SK-N-SH (cell line): ENCODE data around the gene RNU1-3. TPM values are rescaled to one million over a fixed set of nuclear protein-coding genes. Genes with fewer than 3 reads are reported as not detected.
"Not testable (repeated sequence)": the region's sequence is repeated elsewhere in the genome, so short reads cannot be mapped to it uniquely, and the experiment has no call there.

Experiments
- CTCF ChIA-PET: fragments of 300-600, 350-600 bp; formaldehyde crosslinking; extraction: SDS; loops from one replicate; lab custom pipeline; 2021; lab: Yijun Ruan, JAX
- POLR2A ChIA-PET: fragments of 350-600 bp; sonication (Branson Sonifier 250); formaldehyde crosslinking; extraction: SDS; loops from one replicate; lab custom pipeline; 2020; ENCODE audit warnings: antibody characterized with exemption, inconsistent platforms; lab: Yijun Ruan, JAX
- DNase-seq: peaks from one replicate; pipeline ENCODE4 v3.0.0; 2012
- H2AFZ ChIP-seq: fragments of 200-600 bp; sonication (generic); 2 replicates; pipeline ENCODE4 v1.8.1; 2016; ENCODE audit warnings: antibody characterized with exemption, mild to moderate bottlenecking, low read depth
- H3F3A ChIP-seq: fragments of 200-600 bp; sonication (generic); replicated peaks from 2 replicates; pipeline ENCODE3; 2016; ENCODE audit warnings: antibody characterized with exemption, mild to moderate bottlenecking; ENCODE audit not compliant: insufficient read depth
- H3K27ac ChIP-seq, 2 experiments: fragments of 200-500 bp in 1 of 2; fragments of 200-600 bp in 1 of 2; sonication (Bioruptor generic) in 1 of 2; sonication (generic), shearing (Covaris generic) in 1 of 2; 2 replicates each; pipeline versions ENCODE4 v1.5.1 to v1.6.1; 2014 to 2016; ENCODE audit warnings: low read depth in 2 of 2, inconsistent platforms in 1 of 2, low read length in 1 of 2, mild to moderate bottlenecking in 1 of 2, mixed read lengths in 1 of 2
- H3K27me3 ChIP-seq: fragments of 200-600 bp; sonication (generic), shearing (Covaris generic); 2 replicates; pipeline ENCODE4 v1.6.1; 2016; ENCODE audit warnings: mixed run types; ENCODE audit not compliant: insufficient read depth
- H3K36me3 ChIP-seq, 2 experiments: fragments of 200-500 bp in 1 of 2; fragments of 200-600 bp in 1 of 2; sonication (Bioruptor generic) in 1 of 2; sonication (generic) in 1 of 2; replicated peaks in 1 of 2; 2 replicates each; pipeline versions ENCODE3 to v1.5.1; 2014 to 2016; ENCODE audit warnings: low read length in 1 of 2, mild to moderate bottlenecking in 1 of 2; ENCODE audit not compliant: insufficient read depth in 2 of 2, control insufficient read depth in 1 of 2
- H3K4me1 ChIP-seq, 2 experiments: fragments of 200-500 bp in 1 of 2; fragments of 200-600 bp in 1 of 2; sonication (Bioruptor generic) in 1 of 2; sonication (generic), shearing (Covaris generic) in 1 of 2; 2 replicates each; pipeline versions ENCODE4 v1.5.1 to v1.6.1; 2014 to 2016; ENCODE audit warnings: low read depth in 1 of 2, low read length in 1 of 2, mixed run types in 1 of 2; ENCODE audit not compliant: insufficient read depth in 2 of 2, control insufficient read depth in 1 of 2
- H3K4me2 ChIP-seq: fragments of 200-600 bp; sonication (generic), shearing (Covaris generic); 2 replicates; pipeline ENCODE4 v1.6.1; 2017; ENCODE audit warnings: mixed run types
- H3K4me3 ChIP-seq, 2 experiments: fragments of 200-500 bp in 1 of 2; fragments of 200-600 bp in 1 of 2; sonication (Bioruptor generic) in 1 of 2; sonication (generic), shearing (Covaris generic) in 1 of 2; 2 replicates each; pipeline versions ENCODE4 v1.5.1 to v1.8.1; 2014 to 2016; ENCODE audit warnings: low read depth in 2 of 2, inconsistent platforms in 1 of 2, low read length in 1 of 2, mild to moderate bottlenecking in 1 of 2, mixed read lengths in 1 of 2, moderate library complexity in 1 of 2
- H3K79me2 ChIP-seq: fragments of 200-600 bp; sonication (generic); 2 replicates; pipeline ENCODE4 v1.8.1; 2017; ENCODE audit warnings: mild to moderate bottlenecking; ENCODE audit not compliant: insufficient read depth
- H3K9ac ChIP-seq: fragments of 200-600 bp; sonication (generic); 2 replicates; pipeline ENCODE4 v1.6.1; 2017; ENCODE audit warnings: mixed run types
- H3K9me2 ChIP-seq: fragments of 200-600 bp; sonication (generic); 2 replicates; pipeline ENCODE4 v1.6.1; 2017; ENCODE audit warnings: mixed run types
- H3K9me3 ChIP-seq: fragments of 200-600 bp; sonication (generic); 2 replicates; pipeline ENCODE4 v1.6.1; 2017; ENCODE audit warnings: mixed run types, mild to moderate bottlenecking, moderate library complexity
- H4K20me1 ChIP-seq: fragments of 200-600 bp; sonication (generic); 2 replicates; pipeline ENCODE4 v1.6.1; 2017; ENCODE audit warnings: mild to moderate bottlenecking, mixed run types; ENCODE audit not compliant: insufficient read depth
- WGBS: methylation state at CpG from one replicate; pipeline ENCODE4 v1.1.6; 2017; ENCODE audit warnings: low lambda C conversion rate; 5-methylcytosine and 5-hydroxymethylcytosine counted together
- polyA plus RNA-seq, 3 experiments: library from polyadenylated mRNA; depleted of rRNA; stranded (reverse); fragments of >200 nt; gene quantifications; 2 replicates each; pipeline ENCODE4 v1.2.3, GENCODE V29; 2012

The RNU1-3 gene
- polyA plus RNA-seq, 1 of the 3 experiments (the other 2 are of a cell fraction), result not detected

- POLR2A ChIA-PET, DNase-seq: not testable (repeated sequence)
Measured at GRCh38 chr1:16636551-16637195, 30.1 kb downstream of the RNU1-3 start.

DNA sequence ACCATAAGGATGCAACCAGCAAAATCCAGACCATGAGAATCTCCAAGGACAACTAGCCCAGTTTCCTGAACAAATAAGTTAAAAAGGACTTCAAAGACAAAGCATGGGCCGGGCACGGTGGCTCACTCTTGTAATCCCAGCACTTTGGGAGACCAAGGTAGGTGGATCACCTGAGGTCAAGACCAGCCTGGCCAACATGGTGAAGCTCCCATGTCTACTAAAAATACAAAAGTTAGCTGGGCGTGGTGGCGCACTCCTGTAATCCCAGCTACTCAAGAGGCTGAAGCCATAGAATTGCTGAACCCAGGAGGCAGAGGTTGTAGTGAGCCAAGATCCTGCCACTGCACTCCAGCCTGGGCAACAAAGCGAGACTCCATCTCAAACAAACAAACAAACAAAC, 30.8 kb downstream of the RNU1-3 start:
- Histone ChIP-seq H3K36me3 (peaks cover 19 to 39% of the 10 kb centered on the region in 2 experiments), H3K79me2 (peaks cover 66% of the 10 kb centered on the region)
- CTCF ChIA-PET, result interaction anchor here (1.2 to 9.5 kb wide), 3 partner anchors 11 to 27 kb away, joined by 4 to 88 read pairs (median 22); partner anchors contain the start of gene NBPF1
- not testable (repeated sequence) for H3K9me2 ChIP-seq, H3K27me3 ChIP-seq, H3K4me1 ChIP-seq, H3F3A ChIP-seq, H3K4me3 ChIP-seq, H3K9ac ChIP-seq, H3K27ac ChIP-seq, H3K9me3 ChIP-seq, H3K4me2 ChIP-seq, DNase-seq, H2AFZ ChIP-seq, H4K20me1 ChIP-seq
- WGBS, result 97% methylated on average over 5 of the region's 5 CpGs
- POLR2A ChIA-PET, result interaction anchor here (0.6 kb wide), 1 partner anchor 79 kb away, joined by 4 read pairs; no protein-coding TSS in a partner anchor

More at GRCh38 chr1:16636551-16637195, 30.1 kb downstream of the RNU1-3 start:
- H3K4me1 ChIP-seq, H3K27me3 ChIP-seq, H3K27ac ChIP-seq, H4K20me1 ChIP-seq, H3K9ac ChIP-seq, H3F3A ChIP-seq, H3K4me2 ChIP-seq, H3K9me3 ChIP-seq, H3K4me3 ChIP-seq, H3K9me2 ChIP-seq, H2AFZ ChIP-seq: not testable (repeated sequence)
- H3K79me2 ChIP-seq, result peaks cover 73% of the 10 kb centered on the region
- CTCF ChIA-PET, result interaction anchor here (1.1 to 9.5 kb wide), 3 partner anchors 11 to 20 kb away, joined by 5 to 88 read pairs (median 6); partner anchors contain the start of gene NBPF1
- H3K36me3 ChIP-seq, result peaks cover 12 to 34% of the 10 kb centered on the region in 2 experiments
- WGBS, result 88% methylated on average over 10 of the region's 10 CpGs

- H3K27me3 ChIP-seq, H2AFZ ChIP-seq, H3K9me2 ChIP-seq, H3K4me1 ChIP-seq, H3F3A ChIP-seq, H4K20me1 ChIP-seq, H3K9ac ChIP-seq, H3K4me2 ChIP-seq, H3K9me3 ChIP-seq, H3K27ac ChIP-seq, H3K4me3 ChIP-seq: not testable (repeated sequence)
- H3K36me3 ChIP-seq, result peaks cover 25 to 46% of the 10 kb centered on the region in 2 experiments
- peak; percentile 29 for DNase-seq
- ChIA-PET CTCF (interaction anchor here (1.2 to 9.5 kb wide), 4 partner anchors 8 to 70 kb away, joined by 3 to 88 read pairs (median 14); partner anchors contain the start of gene NBPF1), POLR2A (interaction anchor here (2.0 kb wide), 1 partner anchor 13 kb away, joined by 5 read pairs; no protein-coding TSS in a partner anchor)
- peaks cover 44% of the 10 kb centered on the region for H3K79me2 ChIP-seq
- WGBS, result 95% methylated on average over 6 of the region's 6 CpGs
Measured at GRCh38 chr1:16633540-16634282, 33.0 kb downstream of the RNU1-3 start.

DNA sequence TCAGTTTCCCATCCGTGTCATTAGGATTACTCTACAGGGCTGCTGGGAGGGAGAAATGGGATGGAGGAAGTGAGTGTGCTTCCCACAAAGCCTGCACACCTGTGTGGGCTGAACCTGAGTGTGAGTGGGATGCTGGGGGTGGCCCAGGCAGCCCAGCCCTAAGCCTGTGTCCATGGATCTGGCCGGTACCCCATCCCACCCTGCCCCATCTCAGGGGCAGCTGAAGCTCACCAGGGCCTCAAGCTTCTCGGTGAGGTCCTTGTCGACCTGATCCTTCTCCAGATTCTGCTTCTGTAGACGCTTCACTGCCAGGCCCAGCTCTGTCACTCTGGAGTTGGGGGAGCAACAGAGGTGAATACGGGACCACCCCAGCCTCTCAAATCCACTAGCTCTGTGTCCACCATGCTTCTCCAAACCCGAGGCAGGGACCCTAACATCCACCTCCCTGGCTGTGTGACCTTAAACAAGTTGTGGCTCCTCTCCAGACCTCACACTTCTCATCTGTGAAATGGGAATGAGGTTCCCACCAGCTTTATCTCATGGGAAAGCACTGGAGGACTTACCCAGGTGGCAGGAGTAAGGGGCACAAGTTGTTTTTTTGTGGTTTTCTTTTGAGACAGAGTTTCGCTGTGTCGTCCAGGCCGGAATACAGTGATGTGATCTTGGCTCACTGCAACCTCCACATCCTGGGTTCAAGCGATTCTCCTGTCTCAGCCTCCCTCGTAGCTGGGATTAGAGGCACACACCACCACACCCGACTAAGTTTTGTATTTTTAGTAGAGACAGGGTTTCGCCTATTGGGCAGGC, 34.5 kb downstream of the RNU1-3 start:
- not testable (repeated sequence) for H3K9me2 ChIP-seq, H3K4me3 ChIP-seq, H3K27me3 ChIP-seq, H3K9ac ChIP-seq, H3K9me3 ChIP-seq, H3F3A ChIP-seq, H3K27ac ChIP-seq, H4K20me1 ChIP-seq, H3K4me1 ChIP-seq, DNase-seq, H3K4me2 ChIP-seq, H2AFZ ChIP-seq
- H3K36me3 ChIP-seq, result peaks cover 31 to 46% of the 10 kb centered on the region in 2 experiments
- peaks cover 31% of the 10 kb centered on the region for H3K79me2 ChIP-seq
- ChIA-PET CTCF (interaction anchor here (1.0 to 9.5 kb wide), 5 partner anchors 7 to 72 kb away, joined by 3 to 88 read pairs (median 5); partner anchors contain the start of gene NBPF1), POLR2A (interaction anchor here (1.2 to 2.0 kb wide), 2 partner anchors 11 to 273 kb away, joined by 3 to 5 read pairs; no protein-coding TSS in a partner anchor)
- WGBS, result 89% methylated on average over 14 of the region's 14 CpGs
